Esophagus muscularis mucosa (tissue), 3 donors: ENCODE results near the gene AQP11.

Experiments used
- POLR2AphosphoS5 ChIP-seq, 2 donors: sonication (generic); formaldehyde crosslinking; IDR thresholded peaks; one replicate each; pipeline ENCODE4 v1.6.1; 2017; ENCODE audit warnings: antibody characterized with exemption in 2 of 2
- TF ChIP-seq, protein P1 (sequence below), 3 experiments: fragments of 200-600 bp in 2 of 3; fragments of 450-650 bp in 1 of 3; sonication (generic) in 2 of 3; IDR thresholded peaks; one replicate each; pipeline ENCODE4 v1.5.1; 2017 to 2019; ENCODE audit warnings: antibody characterized with exemption in 3 of 3, mild to moderate bottlenecking in 2 of 3, moderate library complexity in 1 of 3

GRCh38 chr11:77647654-77648305, 58.0 kb downstream of the AQP11 start:
- TF ChIP-seq, protein P1, sequence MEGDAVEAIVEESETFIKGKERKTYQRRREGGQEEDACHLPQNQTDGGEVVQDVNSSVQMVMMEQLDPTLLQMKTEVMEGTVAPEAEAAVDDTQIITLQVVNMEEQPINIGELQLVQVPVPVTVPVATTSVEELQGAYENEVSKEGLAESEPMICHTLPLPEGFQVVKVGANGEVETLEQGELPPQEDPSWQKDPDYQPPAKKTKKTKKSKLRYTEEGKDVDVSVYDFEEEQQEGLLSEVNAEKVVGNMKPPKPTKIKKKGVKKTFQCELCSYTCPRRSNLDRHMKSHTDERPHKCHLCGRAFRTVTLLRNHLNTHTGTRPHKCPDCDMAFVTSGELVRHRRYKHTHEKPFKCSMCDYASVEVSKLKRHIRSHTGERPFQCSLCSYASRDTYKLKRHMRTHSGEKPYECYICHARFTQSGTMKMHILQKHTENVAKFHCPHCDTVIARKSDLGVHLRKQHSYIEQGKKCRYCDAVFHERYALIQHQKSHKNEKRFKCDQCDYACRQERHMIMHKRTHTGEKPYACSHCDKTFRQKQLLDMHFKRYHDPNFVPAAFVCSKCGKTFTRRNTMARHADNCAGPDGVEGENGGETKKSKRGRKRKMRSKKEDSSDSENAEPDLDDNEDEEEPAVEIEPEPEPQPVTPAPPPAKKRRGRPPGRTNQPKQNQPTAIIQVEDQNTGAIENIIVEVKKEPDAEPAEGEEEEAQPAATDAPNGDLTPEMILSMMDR (IDR thresholded peaks at IDR 0.05) = no peak
- TF ChIP-seq POLR2AphosphoS5 (IDR thresholded peaks at IDR 0.05) = no peak
